ENCODE results near the gene YIF1B.

DNA sequence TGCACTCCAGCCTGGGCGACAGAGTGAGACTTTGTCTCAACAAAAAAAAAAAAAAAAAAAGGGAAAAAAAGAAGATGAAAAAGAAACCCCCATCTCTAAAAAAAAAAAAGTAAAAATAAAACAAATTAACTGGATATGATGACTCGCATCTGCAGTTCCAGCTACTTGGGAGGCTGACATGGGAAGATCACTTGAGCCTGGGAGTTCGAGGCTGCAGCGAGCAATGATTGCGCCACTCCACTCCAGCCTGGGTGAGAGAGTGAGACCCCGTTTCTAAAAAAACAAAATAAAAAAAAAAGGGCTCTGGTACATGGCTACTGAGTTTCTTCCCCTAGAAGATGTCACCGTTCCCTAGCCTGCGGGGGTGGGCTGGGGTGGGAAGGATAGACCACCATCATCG, 17.5 kb upstream of the YIF1B start:
- no peak for TF ChIP-seq POLR2AphosphoS5 (IDR thresholded peaks at IDR 0.05)
- TF ChIP-seq, protein P1, sequence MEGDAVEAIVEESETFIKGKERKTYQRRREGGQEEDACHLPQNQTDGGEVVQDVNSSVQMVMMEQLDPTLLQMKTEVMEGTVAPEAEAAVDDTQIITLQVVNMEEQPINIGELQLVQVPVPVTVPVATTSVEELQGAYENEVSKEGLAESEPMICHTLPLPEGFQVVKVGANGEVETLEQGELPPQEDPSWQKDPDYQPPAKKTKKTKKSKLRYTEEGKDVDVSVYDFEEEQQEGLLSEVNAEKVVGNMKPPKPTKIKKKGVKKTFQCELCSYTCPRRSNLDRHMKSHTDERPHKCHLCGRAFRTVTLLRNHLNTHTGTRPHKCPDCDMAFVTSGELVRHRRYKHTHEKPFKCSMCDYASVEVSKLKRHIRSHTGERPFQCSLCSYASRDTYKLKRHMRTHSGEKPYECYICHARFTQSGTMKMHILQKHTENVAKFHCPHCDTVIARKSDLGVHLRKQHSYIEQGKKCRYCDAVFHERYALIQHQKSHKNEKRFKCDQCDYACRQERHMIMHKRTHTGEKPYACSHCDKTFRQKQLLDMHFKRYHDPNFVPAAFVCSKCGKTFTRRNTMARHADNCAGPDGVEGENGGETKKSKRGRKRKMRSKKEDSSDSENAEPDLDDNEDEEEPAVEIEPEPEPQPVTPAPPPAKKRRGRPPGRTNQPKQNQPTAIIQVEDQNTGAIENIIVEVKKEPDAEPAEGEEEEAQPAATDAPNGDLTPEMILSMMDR (IDR thresholded peaks at IDR 0.05): no peak
